ENCODE results near the gene CTDP1.

Gene CTDP1

GRCh38 chr18:79679552-79680099, at the start of gene CTDP1:
Gene CTDP1, plus strand, starts transcription at chr18:79679803. Its CDS starts 145 bp downstream, at chr18:79679948.
- peak; percentile 83 to 84 for DNase-seq (ENCODE audit: low read depth in 2 of 2)

GRCh38 chr18:79630281-79631095, 49.1 kb upstream of the CTDP1 start:
- DNase-seq (ENCODE audit: low read depth in 2 of 2) = no peak

GRCh38 chr18:79631096-79631507, 48.5 kb upstream of the CTDP1 start:
- DNase-seq (ENCODE audit: low read depth in 2 of 2) = no peak

- DNase-seq (ENCODE audit: low read depth in 2 of 2) = no peak
Measured at GRCh38 chr18:79631761-79632446, 47.7 kb upstream of the CTDP1 start.

GRCh38 chr18:79632765-79633164, 46.8 kb upstream of the CTDP1 start:
- DNase-seq (ENCODE audit: low read depth in 2 of 2) = no peak

- no peak for DNase-seq (ENCODE audit: low read depth in 2 of 2)
Measured at GRCh38 chr18:79634186-79634585, 45.4 kb upstream of the CTDP1 start.

GRCh38 chr18:79634593-79635426, 44.8 kb upstream of the CTDP1 start:
- no peak for DNase-seq (ENCODE audit: low read depth in 2 of 2)

GRCh38 chr18:79635427-79635726, 44.2 kb upstream of the CTDP1 start:
- no peak for DNase-seq (ENCODE audit: low read depth in 2 of 2)

- no peak for DNase-seq (ENCODE audit: low read depth in 2 of 2)
Measured at GRCh38 chr18:79637181-79637920, 42.3 kb upstream of the CTDP1 start.

- no peak for DNase-seq (ENCODE audit: low read depth in 2 of 2)
Measured at GRCh38 chr18:79637921-79638909, 41.4 kb upstream of the CTDP1 start.

- no peak for DNase-seq (ENCODE audit: low read depth in 2 of 2)
Measured at GRCh38 chr18:79639072-79639829, 40.4 kb upstream of the CTDP1 start.

GRCh38 chr18:79640064-79640672, 39.4 kb upstream of the CTDP1 start:
- no peak for DNase-seq (ENCODE audit: low read depth in 2 of 2)

GRCh38 chr18:79640875-79641274, 38.7 kb upstream of the CTDP1 start:
- no peak for DNase-seq (ENCODE audit: low read depth in 2 of 2)

GRCh38 chr18:79641722-79642497, 37.7 kb upstream of the CTDP1 start:
- DNase-seq (ENCODE audit: low read depth in 2 of 2) = no peak

- no peak for DNase-seq (ENCODE audit: low read depth in 2 of 2)
Measured at GRCh38 chr18:79642626-79643025, 37.0 kb upstream of the CTDP1 start.

- no peak for DNase-seq (ENCODE audit: low read depth in 2 of 2)
Measured at GRCh38 chr18:79643054-79643984, 36.3 kb upstream of the CTDP1 start.

- peak; percentile 56 to 63 for DNase-seq (ENCODE audit: low read depth in 2 of 2)
Measured at GRCh38 chr18:79644006-79644665, 35.5 kb upstream of the CTDP1 start.
